A673 (cell line): ENCODE measurements around the gene PAQR5. TPM values are rescaled to one million over a fixed set of nuclear protein-coding genes. Genes with fewer than 3 reads are reported as not detected.

Source experiments
- BruUV-seq: library from RNA; stranded (reverse); fragments of 400-500 nt; replicated peaks from 2 replicates; lab custom pipeline; 2021; lab: Mats Ljungman, UMichigan
- CTCF ChIA-PET: fragments of 300-600 bp; sonication (Branson Sonifier 250); formaldehyde crosslinking; loops from one replicate; lab custom pipeline; 2022; ENCODE audit warnings: antibody characterized with exemption; lab: Charles Lee
- POLR2A ChIA-PET: fragments of 300-600 bp; sonication (Branson Sonifier 250); formaldehyde crosslinking; loops from one replicate; lab custom pipeline; 2022; ENCODE audit warnings: antibody characterized with exemption; ENCODE audit not compliant: low non-redundant PET; lab: Charles Lee
- DNase-seq: peaks from one replicate; pipeline ENCODE4 v3.0.0-alpha.2; 2015; ENCODE audit warnings: low spot score
- H3K27ac ChIP-seq: fragments of 200-600 bp; sonication (generic); 2 replicates; pipeline ENCODE4 v1.5.1; 2016; ENCODE audit warnings: mixed run types, low read depth, mild to moderate bottlenecking, mixed read lengths, antibody characterized with exemption, low read length; ENCODE audit not compliant: poor library complexity, severe bottlenecking
- H3K27me3 ChIP-seq: fragments of 200-600 bp; sonication (generic); replicated peaks from 2 replicates; pipeline ENCODE4 v1.6.1; 2017; ENCODE audit warnings: mixed run types, low read depth, mild to moderate bottlenecking, mixed read lengths, antibody characterized with exemption, low read length; ENCODE audit not compliant: insufficient read depth, poor library complexity
- H3K36me3 ChIP-seq: fragments of 200-600 bp; sonication (generic); 2 replicates; pipeline ENCODE4 v1.6.1; 2016; ENCODE audit warnings: mixed run types, mild to moderate bottlenecking, mixed read lengths, antibody characterized with exemption, low read length; ENCODE audit not compliant: insufficient read depth, poor library complexity, severe bottlenecking
- H3K4me1 ChIP-seq: fragments of 200-600 bp; sonication (generic); 2 replicates; pipeline ENCODE4 v1.6.1; 2017; ENCODE audit warnings: mixed run types, mild to moderate bottlenecking, mixed read lengths, antibody characterized with exemption, low read length; ENCODE audit not compliant: insufficient read depth, poor library complexity, severe bottlenecking
- H3K4me3 ChIP-seq: fragments of 200-600 bp; sonication (generic); 2 replicates; pipeline ENCODE4 v1.5.1; 2016; ENCODE audit warnings: low read depth, mixed run types, mild to moderate bottlenecking, mixed read lengths, low read length; ENCODE audit not compliant: poor library complexity, severe bottlenecking
- H3K9me3 ChIP-seq: fragments of 200-600 bp; sonication (generic); 2 replicates; pipeline ENCODE4 v1.6.1; 2016; ENCODE audit warnings: mixed run types, low read depth, mild to moderate bottlenecking, mixed read lengths, antibody characterized with exemption, low read length; ENCODE audit not compliant: poor library complexity, severe bottlenecking
- EZH2 ChIP-seq: fragments of 200-600 bp; sonication (generic); IDR thresholded peaks from 2 replicates; pipeline ENCODE4 v1.6.1; 2017; ENCODE audit warnings: borderline replicate concordance, low read depth, mild to moderate bottlenecking, mixed read lengths, antibody characterized with exemption, low read length; ENCODE audit not compliant: poor library complexity, severe bottlenecking
- intact Hi-C: fragments of 100-400 bp; cut with micrococcal nuclease; formaldehyde crosslinking; loops from one replicate; pipeline ENCODE4 v1.10.0; 2022; ENCODE audit not compliant: unreplicated experiment
- total RNA-seq: library from RNA; stranded (reverse); gene quantifications from 2 replicates; pipeline ENCODE4 v1.2.3, GENCODE V29; 2021
- TF ChIP-seq, protein P1 (sequence below): fragments of 300-800, 200-600 bp; sonication (generic); conservative IDR thresholded peaks from 2 replicates; pipeline ENCODE4 v1.5.1; 2017; ENCODE audit warnings: low read depth, mild to moderate bottlenecking, antibody characterized with exemption, low read length, moderate library complexity, mixed read lengths

PAQR5 gene
- total RNA-seq, 1 experiment from 2014 or later = 19.1 TPM

DNA sequence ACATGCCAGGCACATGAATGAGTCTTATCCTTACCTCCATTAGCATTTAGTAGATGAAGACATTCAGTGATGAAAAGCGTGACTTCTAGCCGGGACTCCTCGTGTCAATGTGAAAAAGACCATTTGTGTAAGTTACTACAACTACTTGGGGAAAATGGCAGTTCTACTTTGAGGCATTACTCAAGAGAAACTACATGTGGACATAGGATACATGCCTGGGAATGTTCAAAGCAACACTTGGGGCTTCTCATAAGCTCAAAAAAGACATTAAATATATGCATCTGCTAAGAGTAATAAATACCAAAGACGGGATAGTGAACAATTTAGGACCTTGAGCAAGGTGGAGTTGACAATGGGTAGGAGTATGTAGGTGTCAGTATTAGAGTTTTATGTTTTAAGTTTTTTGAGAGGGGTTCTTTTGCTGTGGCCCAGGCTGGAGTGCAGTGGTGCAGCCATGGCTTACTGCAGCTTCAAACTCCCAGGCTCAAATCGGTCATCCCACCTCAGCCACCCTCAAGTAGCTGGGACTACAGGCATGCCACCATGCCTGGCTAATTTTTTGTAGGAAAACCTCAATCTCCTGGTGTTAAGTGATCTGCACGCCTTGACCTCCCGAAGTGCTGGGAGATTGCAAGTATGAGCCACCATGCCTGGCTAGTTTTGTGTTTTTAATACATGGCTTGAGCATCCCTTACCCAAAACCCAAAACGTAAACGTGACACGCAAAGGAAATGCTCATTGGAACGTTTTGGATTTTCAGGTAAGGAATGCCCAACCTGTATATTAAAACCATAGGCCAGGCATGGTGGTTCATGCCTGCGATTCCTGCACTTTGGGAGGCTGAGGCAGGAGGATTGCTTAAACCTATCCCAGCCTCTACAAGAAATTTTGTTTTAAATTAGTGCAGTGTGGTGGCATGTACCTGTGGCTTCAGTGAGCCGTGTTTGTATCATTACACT lies 157.8 kb downstream of the PAQR5 start:
- Histone ChIP-seq H3K27ac (no peak overlapping the region), H3K4me1 (peaks cover 19% of the 10 kb centered on the region), H3K36me3 (peaks cover 47% of the 10 kb centered on the region), H3K9me3 (no peaks in the 10 kb centered on the region), H3K4me3 (no peak overlapping the region), H3K27me3 (no peaks in the 10 kb centered on the region)
- CTCF ChIA-PET = no interaction called here
- DNase-seq = no peak
- intact Hi-C loops = no loop called here
- no peak for TF ChIP-seq EZH2
- TF ChIP-seq, protein P1, sequence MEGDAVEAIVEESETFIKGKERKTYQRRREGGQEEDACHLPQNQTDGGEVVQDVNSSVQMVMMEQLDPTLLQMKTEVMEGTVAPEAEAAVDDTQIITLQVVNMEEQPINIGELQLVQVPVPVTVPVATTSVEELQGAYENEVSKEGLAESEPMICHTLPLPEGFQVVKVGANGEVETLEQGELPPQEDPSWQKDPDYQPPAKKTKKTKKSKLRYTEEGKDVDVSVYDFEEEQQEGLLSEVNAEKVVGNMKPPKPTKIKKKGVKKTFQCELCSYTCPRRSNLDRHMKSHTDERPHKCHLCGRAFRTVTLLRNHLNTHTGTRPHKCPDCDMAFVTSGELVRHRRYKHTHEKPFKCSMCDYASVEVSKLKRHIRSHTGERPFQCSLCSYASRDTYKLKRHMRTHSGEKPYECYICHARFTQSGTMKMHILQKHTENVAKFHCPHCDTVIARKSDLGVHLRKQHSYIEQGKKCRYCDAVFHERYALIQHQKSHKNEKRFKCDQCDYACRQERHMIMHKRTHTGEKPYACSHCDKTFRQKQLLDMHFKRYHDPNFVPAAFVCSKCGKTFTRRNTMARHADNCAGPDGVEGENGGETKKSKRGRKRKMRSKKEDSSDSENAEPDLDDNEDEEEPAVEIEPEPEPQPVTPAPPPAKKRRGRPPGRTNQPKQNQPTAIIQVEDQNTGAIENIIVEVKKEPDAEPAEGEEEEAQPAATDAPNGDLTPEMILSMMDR = no peak
- no TSS peak for BruUV-seq
- POLR2A ChIA-PET = interaction anchor here (0.6 kb wide), 1 partner anchor 20 kb away, joined by 3 read pairs; no protein-coding TSS in a partner anchor

Other genes with a start within 250 kb of the PAQR5 start
- gene GLCE, start 138.3 kb upstream of the PAQR5 start, total RNA-seq = 41.9 and 44.6 TPM in 2 replicates
- gene KIF23, start 115.4 kb downstream of the PAQR5 start, total RNA-seq = 124 TPM in 2 replicates
- 1,496 and 1,613 TPM in 2 replicates for gene RPLP1, start 153.9 kb downstream of the PAQR5 start, total RNA-seq